Heart left ventricle (tissue), 13 donors: Measurements from ENCODE around the gene NUP133.
A peak's percentile ranks its signal among the peaks of the same experiment; 100 is the strongest.

Source experiments
- CTCF ChIP-seq, 12 donors: fragments of 200-600 bp; sonication (generic) in 4 of 12; IDR thresholded peaks; one replicate each; pipeline versions ENCODE4 v1.5.0 to v1.8.0; 2018 to 2022; ENCODE audit warnings: antibody characterized with exemption in 12 of 12, mild to moderate bottlenecking in 5 of 12
- POLR2A ChIP-seq, 2 donors: fragments of 450-650 bp; IDR thresholded peaks; one replicate each; pipeline ENCODE4 v1.6.1; 2017; ENCODE audit warnings: antibody characterized with exemption in 2 of 2, mild to moderate bottlenecking in 2 of 2, moderate library complexity in 2 of 2
- donor health status: ischemic (EF 13 %, LVEDD 7.1; RV severe dilation, severe dysfunction).
- donor health status: DM: no; HTN: yes; CAD: no.
- donor health status: DM: no; HTN: no; CAD: no.
- donor health status: ischemic (EF 25% LVEDD 6.9; RV normal size, moderate dysfunction).
- donor health status: ischemic (EF 25% LVEDD 5.7; RV mildly dilated, moderate dysfunction).
- donor health status: ischemic (EF 35%, LVEDD 5.7; RV mildly dilated, moderate dysfunction).
- donor health status: nonischemic (EF 11% LVEDD 7.7; RV severe dilation, severe dysfunction).
- donor health status: DM: yes; HTN: yes; CAD: no.
- donor health status: PGD.
- donor health status: ischemic (EF 29% LVEDD 5.4; RV normal size, mild dysfunction).
- donor health status: nonischemic (EF 23%, LVEDD 6.1; RV moderate dilation, normal function).

- TF ChIP-seq CTCF (IDR thresholded peaks at IDR 0.05) (no peak), POLR2A (IDR thresholded peaks at IDR 0.05) (peak in 1 of 2 donors; percentile 15)
Measured at GRCh38 chr1:229434005-229434640, 74.0 kb downstream of the NUP133 start, which contains the start of gene ACTA1.
